ENCODE data around the gene TMEM114. TPM values are rescaled to one million over a fixed set of nuclear protein-coding genes. Genes with fewer than 3 reads are reported as not detected.

TMEM114 gene
- total and polyA plus RNA-seq, 4 donors, result 0.28 to 5.8 (median 2.5) TPM

GRCh38 chr16:8614435-8615029, 24.2 kb upstream of the TMEM114 start:
- DNase-seq (ENCODE audit: low read depth in 4 of 6, low spot score in 6 of 6), result no peak
- Histone ChIP-seq H3K36me3 (ENCODE audit: control insufficient read depth, insufficient read depth, low read length) (no peaks in the 10 kb centered on the region), H3K27me3 (ENCODE audit: control insufficient read depth, insufficient read depth, low read length) (no peaks in the 10 kb centered on the region), H3K9me3 (ENCODE audit: control insufficient read depth, insufficient read depth, low read length) (no peaks in the 10 kb centered on the region), H3K4me3 (ENCODE audit: low read depth, low read length) (no peak overlapping the region), H3K27ac (ENCODE audit: low read depth, low read length) (no peak overlapping the region), H3K4me1 (ENCODE audit: control insufficient read depth, insufficient read depth, low read length) (no peaks in the 10 kb centered on the region)
- no CpG with 5 or more reads among the region's 9 CpGs for WGBS (ENCODE audit: insufficient coverage)

GRCh38 chr16:8611886-8612600, 21.7 kb upstream of the TMEM114 start:
- no peak overlapping the region for H3K4me3 ChIP-seq (ENCODE audit: low read depth, low read length)

GRCh38 chr16:8611122-8611521, 20.8 kb upstream of the TMEM114 start:
- H3K27me3 ChIP-seq (ENCODE audit: control insufficient read depth, insufficient read depth, low read length), result no peaks in the 10 kb centered on the region
- WGBS (ENCODE audit: insufficient coverage), result 79% methylated on average over 4 of the region's 4 CpGs
- no peak overlapping the region for H3K4me3 ChIP-seq (ENCODE audit: low read depth, low read length)
- H3K4me1 ChIP-seq (ENCODE audit: control insufficient read depth, insufficient read depth, low read length), result no peaks in the 10 kb centered on the region
- no peak for DNase-seq (ENCODE audit: low read depth in 4 of 6, low spot score in 6 of 6)
- no peaks in the 10 kb centered on the region for H3K36me3 ChIP-seq (ENCODE audit: control insufficient read depth, insufficient read depth, low read length)
- H3K27ac ChIP-seq (ENCODE audit: low read depth, low read length), result no peak overlapping the region
- H3K9me3 ChIP-seq (ENCODE audit: control insufficient read depth, insufficient read depth, low read length), result no peaks in the 10 kb centered on the region

More at GRCh38 chr16:8611886-8612600, 21.7 kb upstream of the TMEM114 start:
- DNase-seq (ENCODE audit: low read depth in 4 of 6, low spot score in 6 of 6), result no peak
- no peak overlapping the region for H3K27ac ChIP-seq (ENCODE audit: low read depth, low read length)
- no peaks in the 10 kb centered on the region for H3K9me3 ChIP-seq (ENCODE audit: control insufficient read depth, insufficient read depth, low read length)
- WGBS (ENCODE audit: insufficient coverage), result no CpG with 5 or more reads among the region's 1 CpG
- no peaks in the 10 kb centered on the region for H3K27me3 ChIP-seq (ENCODE audit: control insufficient read depth, insufficient read depth, low read length)
- H3K36me3 ChIP-seq (ENCODE audit: control insufficient read depth, insufficient read depth, low read length), result no peaks in the 10 kb centered on the region
- no peaks in the 10 kb centered on the region for H3K4me1 ChIP-seq (ENCODE audit: control insufficient read depth, insufficient read depth, low read length)

GRCh38 chr16:8607214-8607613, 16.9 kb upstream of the TMEM114 start:
- Histone ChIP-seq H3K4me1 (ENCODE audit: control insufficient read depth, insufficient read depth, low read length) (no peaks in the 10 kb centered on the region), H3K27me3 (ENCODE audit: control insufficient read depth, insufficient read depth, low read length) (no peaks in the 10 kb centered on the region), H3K36me3 (ENCODE audit: control insufficient read depth, insufficient read depth, low read length) (no peaks in the 10 kb centered on the region), H3K9me3 (ENCODE audit: control insufficient read depth, insufficient read depth, low read length) (no peaks in the 10 kb centered on the region), H3K27ac (ENCODE audit: low read depth, low read length) (no peak overlapping the region), H3K4me3 (ENCODE audit: low read depth, low read length) (no peak overlapping the region)
- WGBS (ENCODE audit: insufficient coverage), result 76% methylated on average over 8 of the region's 9 CpGs
- no peak for DNase-seq (ENCODE audit: low read depth in 4 of 6, low spot score in 6 of 6)

GRCh38 chr16:8605554-8605953, 15.2 kb upstream of the TMEM114 start:
- Histone ChIP-seq H3K27me3 (ENCODE audit: control insufficient read depth, insufficient read depth, low read length) (no peaks in the 10 kb centered on the region), H3K4me3 (ENCODE audit: low read depth, low read length) (no peak overlapping the region), H3K36me3 (ENCODE audit: control insufficient read depth, insufficient read depth, low read length) (no peaks in the 10 kb centered on the region), H3K9me3 (ENCODE audit: control insufficient read depth, insufficient read depth, low read length) (no peaks in the 10 kb centered on the region), H3K4me1 (ENCODE audit: control insufficient read depth, insufficient read depth, low read length) (no peaks in the 10 kb centered on the region), H3K27ac (ENCODE audit: low read depth, low read length) (no peak overlapping the region)
- no peak for DNase-seq (ENCODE audit: low read depth in 4 of 6, low spot score in 6 of 6)

GRCh38 chr16:8600144-8600775, 9.9 kb upstream of the TMEM114 start:
- H3K4me1 ChIP-seq (ENCODE audit: control insufficient read depth, insufficient read depth, low read length), result no peaks in the 10 kb centered on the region
- H3K27ac ChIP-seq (ENCODE audit: low read depth, low read length), result no peak overlapping the region
- H3K36me3 ChIP-seq (ENCODE audit: control insufficient read depth, insufficient read depth, low read length), result no peaks in the 10 kb centered on the region
- H3K4me3 ChIP-seq (ENCODE audit: low read depth, low read length), result no peak overlapping the region
- DNase-seq (ENCODE audit: low read depth in 4 of 6, low spot score in 6 of 6), result peak in 1 of 6 donors; percentile 37
- no peaks in the 10 kb centered on the region for H3K27me3 ChIP-seq (ENCODE audit: control insufficient read depth, insufficient read depth, low read length)
- no peaks in the 10 kb centered on the region for H3K9me3 ChIP-seq (ENCODE audit: control insufficient read depth, insufficient read depth, low read length)
- WGBS (ENCODE audit: insufficient coverage), result 55% methylated on average over 11 of the region's 11 CpGs

GRCh38 chr16:8596581-8596980, 6.3 kb upstream of the TMEM114 start:
- no peaks in the 10 kb centered on the region for H3K4me1 ChIP-seq (ENCODE audit: control insufficient read depth, insufficient read depth, low read length)
- H3K27ac ChIP-seq (ENCODE audit: low read depth, low read length), result no peak overlapping the region
- no peak overlapping the region for H3K4me3 ChIP-seq (ENCODE audit: low read depth, low read length)
- WGBS (ENCODE audit: insufficient coverage), result 100% methylated on average over 1 of the region's 1 CpG
- no peaks in the 10 kb centered on the region for H3K27me3 ChIP-seq (ENCODE audit: control insufficient read depth, insufficient read depth, low read length)
- no peak for DNase-seq (ENCODE audit: low read depth in 4 of 6, low spot score in 6 of 6)
- no peaks in the 10 kb centered on the region for H3K9me3 ChIP-seq (ENCODE audit: control insufficient read depth, insufficient read depth, low read length)
- H3K36me3 ChIP-seq (ENCODE audit: control insufficient read depth, insufficient read depth, low read length), result no peaks in the 10 kb centered on the region

GRCh38 chr16:8595783-8596182, 5.5 kb upstream of the TMEM114 start:
- Histone ChIP-seq H3K4me1 (ENCODE audit: control insufficient read depth, insufficient read depth, low read length) (no peaks in the 10 kb centered on the region), H3K36me3 (ENCODE audit: control insufficient read depth, insufficient read depth, low read length) (no peaks in the 10 kb centered on the region), H3K9me3 (ENCODE audit: control insufficient read depth, insufficient read depth, low read length) (no peaks in the 10 kb centered on the region), H3K4me3 (ENCODE audit: low read depth, low read length) (no peak overlapping the region), H3K27ac (ENCODE audit: low read depth, low read length) (no peak overlapping the region), H3K27me3 (ENCODE audit: control insufficient read depth, insufficient read depth, low read length) (peaks cover 2% of the 10 kb centered on the region)
- DNase-seq (ENCODE audit: low read depth in 4 of 6, low spot score in 6 of 6), result no peak
- WGBS (ENCODE audit: insufficient coverage), result 99% methylated on average over 4 of the region's 5 CpGs

- H3K9me3 ChIP-seq (ENCODE audit: control insufficient read depth, insufficient read depth, low read length), result no peaks in the 10 kb centered on the region
- peaks cover 17% of the 10 kb centered on the region for H3K27me3 ChIP-seq (ENCODE audit: control insufficient read depth, insufficient read depth, low read length)
- peaks cover 12% of the 10 kb centered on the region for H3K4me1 ChIP-seq (ENCODE audit: control insufficient read depth, insufficient read depth, low read length)
- DNase-seq (ENCODE audit: low read depth in 4 of 6, low spot score in 6 of 6), result no peak
- 59% methylated on average over 6 of the region's 9 CpGs for WGBS (ENCODE audit: insufficient coverage)
- H3K36me3 ChIP-seq (ENCODE audit: control insufficient read depth, insufficient read depth, low read length), result no peaks in the 10 kb centered on the region
- H3K27ac ChIP-seq (ENCODE audit: low read depth, low read length), result no peak overlapping the region
- no peak overlapping the region for H3K4me3 ChIP-seq (ENCODE audit: low read depth, low read length)
Measured at GRCh38 chr16:8594149-8594666, 3.9 kb upstream of the TMEM114 start.
